ENCODE data around the gene MRPL14. TPM values are rescaled to one million over a fixed set of nuclear protein-coding genes. Genes with fewer than 3 reads are reported as not detected.

The MRPL14 gene
- total and polyA plus RNA-seq, 2 of the 8 experiments (the other 6 are each of a cell fraction or from before 2014, with no cell fraction given), result 82.0 to 97.1 TPM

GRCh38 chr6:44102527-44102926 is 24.7 kb downstream of the MRPL14 start:
- H3K27me3 ChIP-seq (replicated peaks in 1 of 4; ENCODE audit: control insufficient read depth in 3 of 4, extremely low read depth in 1 of 4, insufficient read depth in 3 of 4, low read length in 3 of 4), result no peaks in the 10 kb centered on the region
- no peak overlapping the region for H2AK5ac ChIP-seq (ENCODE audit: low read depth, low read length)
- peaks cover 7 to 38% (median 11%) of the 10 kb centered on the region in 4 experiments; a peak in 7 of 8 replicates for H3K36me3 ChIP-seq (ENCODE audit: control insufficient read depth in 2 of 4, insufficient read depth in 4 of 4, low read length in 3 of 4)
- no peaks in the 10 kb centered on the region for H3K9me3 ChIP-seq (ENCODE audit: insufficient read depth in 2 of 2, low read depth in 1 of 2, low read length in 1 of 2)
- no peak overlapping the region for H2BK120ac ChIP-seq (replicated peaks; ENCODE audit: low read depth, low read length)
- H3K4me2 ChIP-seq (ENCODE audit: insufficient read depth in 1 of 2, low read depth in 2 of 2, low read length in 2 of 2), result no peak overlapping the region
- POLR2A ChIA-PET (ENCODE audit: partially characterized antibody), result interaction anchor here (0.6 to 2.3 kb wide), 5 partner anchors 16 to 407 kb away, joined by 3 to 6 read pairs (median 4); partner anchors contain the start of genes HSP90AB1 and VEGFA
- no peak overlapping the region for H2BK20ac ChIP-seq (ENCODE audit: low read length)
- H4K5ac ChIP-seq (ENCODE audit: insufficient read length, low read depth, low read length), result no peak overlapping the region
- no peak overlapping the region for H3K27ac ChIP-seq (ENCODE audit: low read depth, low read length)
- FAIRE-seq (no peak), DNase-seq (ENCODE audit: low read depth in 1 of 2, low spot score in 2 of 2) (no peak)
- no peak overlapping the region for H2AFZ ChIP-seq (ENCODE audit: low read length)
- no peaks in the 10 kb centered on the region; a peak in 1 of 4 replicates for H3K79me2 ChIP-seq (ENCODE audit: control insufficient read depth in 1 of 2, insufficient read depth in 2 of 2, low read length in 2 of 2)
- H3K18ac ChIP-seq (ENCODE audit: extremely low read depth, low read length), result no peak overlapping the region
- no peak overlapping the region for H3K4me3 ChIP-seq (ENCODE audit: extremely low read depth in 1 of 4, insufficient read depth in 2 of 4, low read depth in 3 of 4, low read length in 4 of 4)
- no peak overlapping the region for H3K14ac ChIP-seq (ENCODE audit: insufficient read length)
- H4K91ac ChIP-seq (replicated peaks; ENCODE audit: insufficient read length, low read length), result no peak overlapping the region
- no peak overlapping the region for H3K9ac ChIP-seq (replicated peaks in 1 of 4; ENCODE audit: extremely low read depth in 1 of 4, low read depth in 3 of 4, low read length in 3 of 4)
- WGBS, 2 experiments (ENCODE audit: extremely low coverage in 1 of 2, insufficient coverage in 1 of 2, insufficient read length in 1 of 2, insufficient replicate concordance in 2 of 2, low coverage in 1 of 2, low lambda C conversion rate in 2 of 2, missing lambda C conversion rate in 1 of 2), result 69% methylated on average over 2 of the region's 2 CpGs; no CpG with 5 or more reads in 1 of the 2 experiments
- CTCF ChIA-PET (ENCODE audit: partially characterized antibody), result interaction anchor here (0.8 to 10.8 kb wide), 5 partner anchors 13 to 92 kb away, joined by 3 to 255 read pairs (median 4); no protein-coding TSS in a partner anchor
- H3K79me1 ChIP-seq (ENCODE audit: low read depth, low read length), result peaks cover 9% of the 10 kb centered on the region
- no peak overlapping the region for H2BK12ac ChIP-seq (ENCODE audit: low read depth, low read length)
- peaks cover 9 to 24% of the 10 kb centered on the region in 2 experiments for H4K20me1 ChIP-seq (replicated peaks in 1 of 2; ENCODE audit: control insufficient read depth in 1 of 2, insufficient read depth in 2 of 2, low read length in 2 of 2)
- no peaks in the 10 kb centered on the region for H3K23me2 ChIP-seq (ENCODE audit: low read depth, low read length)
- H3K4me1 ChIP-seq (replicated peaks in 1 of 4; ENCODE audit: control insufficient read depth in 3 of 4, insufficient read depth in 4 of 4, low read length in 3 of 4), result peaks cover 0 to 9% (median 0%) of the 10 kb centered on the region in 4 experiments; a peak in 2 of 7 replicates
- no peak overlapping the region for H2BK15ac ChIP-seq (ENCODE audit: low read length)
- H4K8ac ChIP-seq (ENCODE audit: extremely low read depth, insufficient read depth, low read length), result no peak overlapping the region
- H3K23ac ChIP-seq (ENCODE audit: insufficient read length), result no peak overlapping the region
- H3K56ac ChIP-seq (replicated peaks; ENCODE audit: insufficient read length, low read depth, low read length), result no peak overlapping the region
- no peak overlapping the region for H2BK5ac ChIP-seq (ENCODE audit: low read depth, low read length)
- peak in 1 of 2 experiments; percentile 16; a peak in 1 of 3 replicates for TF ChIP-seq EP300 (IDR thresholded peaks at IDR 0.05; ENCODE audit: borderline replicate concordance in 1 of 2, low read depth in 2 of 2, low read length in 2 of 2)
- no peak for TF ChIP-seq YY1 (IDR thresholded peaks at IDR 0.05; ENCODE audit: low read depth, low read length)
- no peak overlapping the region for H3K4ac ChIP-seq (replicated peaks; ENCODE audit: insufficient read length, low read depth, low read length)
